ENCODE measurements around the gene OTOS. TPM values are rescaled to one million over a fixed set of nuclear protein-coding genes. Genes with fewer than 3 reads are reported as not detected.

The OTOS gene
- total RNA-seq, 1 experiment from 2014 or later = not detected

DNA sequence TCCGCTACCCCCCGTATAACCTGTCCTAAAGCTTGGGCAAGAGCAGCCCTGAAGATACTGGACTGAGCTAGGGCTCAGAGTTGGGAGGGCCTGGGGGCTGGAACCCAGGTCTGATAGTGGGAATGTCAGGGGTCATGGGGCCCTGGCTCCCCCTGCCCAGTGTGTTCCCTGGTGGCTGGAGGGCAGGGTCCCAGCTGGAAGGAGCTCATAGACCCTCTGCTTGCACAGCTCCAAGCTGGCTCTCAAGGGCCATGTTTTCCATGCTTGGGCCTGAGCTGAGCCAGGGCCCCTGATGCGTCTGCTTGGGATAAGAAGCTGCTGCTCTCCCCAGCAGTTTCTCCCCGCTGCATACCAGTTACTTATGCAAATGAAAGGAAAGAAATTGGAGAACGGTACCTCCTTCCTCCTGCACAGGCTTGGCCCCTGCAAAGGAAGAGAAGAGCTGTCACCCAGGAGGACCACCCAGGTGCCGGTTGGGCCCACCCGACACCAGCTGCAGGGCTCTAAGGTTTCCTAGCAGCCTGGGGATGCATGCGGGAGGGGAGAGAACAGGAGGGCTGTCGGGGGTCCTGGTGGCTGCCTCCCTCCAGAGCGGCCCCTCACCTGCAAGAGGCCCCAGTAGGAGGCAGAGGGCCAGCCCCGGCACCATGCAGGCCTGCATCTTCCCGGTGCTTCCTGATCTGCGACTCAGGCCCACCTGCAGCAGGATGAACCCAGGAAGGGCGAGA lies 628 bp downstream of the OTOS start:
- H3K36me3 ChIP-seq (ENCODE audit: insufficient read depth, low read length, poor library complexity, severe bottlenecking) = no peaks in the 10 kb centered on the region
- no TSS peak for BruUV-seq (replicated peaks)
- no peak overlapping the region for H3K4me3 ChIP-seq (ENCODE audit: low read depth, low read length, poor library complexity, severe bottlenecking)
- peaks cover under 1% of the 10 kb centered on the region for H3K4me1 ChIP-seq (ENCODE audit: insufficient read depth, low read length, poor library complexity, severe bottlenecking)
- no peaks in the 10 kb centered on the region for H3K27me3 ChIP-seq (replicated peaks; ENCODE audit: insufficient read depth, low read depth, low read length, poor library complexity)
- CTCF ChIA-PET = interaction anchor here (3.9 kb wide), 1 partner anchor 78 kb away, joined by 17 read pairs; no protein-coding TSS in a partner anchor
- POLR2A ChIA-PET (ENCODE audit: low non-redundant PET) = no interaction called here
- H3K9me3 ChIP-seq (ENCODE audit: low read depth, low read length, poor library complexity, severe bottlenecking) = no peaks in the 10 kb centered on the region
- no peak for DNase-seq (ENCODE audit: low spot score)
- TF ChIP-seq, protein P1, sequence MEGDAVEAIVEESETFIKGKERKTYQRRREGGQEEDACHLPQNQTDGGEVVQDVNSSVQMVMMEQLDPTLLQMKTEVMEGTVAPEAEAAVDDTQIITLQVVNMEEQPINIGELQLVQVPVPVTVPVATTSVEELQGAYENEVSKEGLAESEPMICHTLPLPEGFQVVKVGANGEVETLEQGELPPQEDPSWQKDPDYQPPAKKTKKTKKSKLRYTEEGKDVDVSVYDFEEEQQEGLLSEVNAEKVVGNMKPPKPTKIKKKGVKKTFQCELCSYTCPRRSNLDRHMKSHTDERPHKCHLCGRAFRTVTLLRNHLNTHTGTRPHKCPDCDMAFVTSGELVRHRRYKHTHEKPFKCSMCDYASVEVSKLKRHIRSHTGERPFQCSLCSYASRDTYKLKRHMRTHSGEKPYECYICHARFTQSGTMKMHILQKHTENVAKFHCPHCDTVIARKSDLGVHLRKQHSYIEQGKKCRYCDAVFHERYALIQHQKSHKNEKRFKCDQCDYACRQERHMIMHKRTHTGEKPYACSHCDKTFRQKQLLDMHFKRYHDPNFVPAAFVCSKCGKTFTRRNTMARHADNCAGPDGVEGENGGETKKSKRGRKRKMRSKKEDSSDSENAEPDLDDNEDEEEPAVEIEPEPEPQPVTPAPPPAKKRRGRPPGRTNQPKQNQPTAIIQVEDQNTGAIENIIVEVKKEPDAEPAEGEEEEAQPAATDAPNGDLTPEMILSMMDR (conservative IDR thresholded peaks at IDR 0.05; ENCODE audit: low read depth, low read length) = no peak
- TF ChIP-seq EZH2 (IDR thresholded peaks at IDR 0.05; ENCODE audit: borderline replicate concordance, low read depth, low read length, poor library complexity, severe bottlenecking) = no peak
- intact Hi-C loops (cut with micrococcal nuclease; ENCODE audit: unreplicated experiment) = no loop called here
- H3K27ac ChIP-seq (ENCODE audit: low read depth, low read length, poor library complexity, severe bottlenecking) = no peak overlapping the region

GRCh38 chr2:240139011-240139441 lies 1.4 kb downstream of the OTOS start:
- DNase-seq (ENCODE audit: low spot score) = no peak
- TF ChIP-seq, protein P1 (conservative IDR thresholded peaks at IDR 0.05; ENCODE audit: low read depth, low read length) = no peak
- TF ChIP-seq EZH2 (IDR thresholded peaks at IDR 0.05; ENCODE audit: borderline replicate concordance, low read depth, low read length, poor library complexity, severe bottlenecking) = no peak
- Histone ChIP-seq H3K27me3 (replicated peaks; ENCODE audit: insufficient read depth, low read depth, low read length, poor library complexity) (no peaks in the 10 kb centered on the region), H3K36me3 (ENCODE audit: insufficient read depth, low read length, poor library complexity, severe bottlenecking) (no peaks in the 10 kb centered on the region), H3K4me1 (ENCODE audit: insufficient read depth, low read length, poor library complexity, severe bottlenecking) (peaks cover 5% of the 10 kb centered on the region), H3K9me3 (ENCODE audit: low read depth, low read length, poor library complexity, severe bottlenecking) (no peaks in the 10 kb centered on the region), H3K4me3 (ENCODE audit: low read depth, low read length, poor library complexity, severe bottlenecking) (no peak overlapping the region), H3K27ac (ENCODE audit: low read depth, low read length, poor library complexity, severe bottlenecking) (no peak overlapping the region)
- ChIA-PET CTCF (no interaction called here), POLR2A (ENCODE audit: low non-redundant PET) (no interaction called here)
- BruUV-seq (replicated peaks) = no TSS peak
- intact Hi-C loops (cut with micrococcal nuclease; ENCODE audit: unreplicated experiment) = no loop called here

DNA sequence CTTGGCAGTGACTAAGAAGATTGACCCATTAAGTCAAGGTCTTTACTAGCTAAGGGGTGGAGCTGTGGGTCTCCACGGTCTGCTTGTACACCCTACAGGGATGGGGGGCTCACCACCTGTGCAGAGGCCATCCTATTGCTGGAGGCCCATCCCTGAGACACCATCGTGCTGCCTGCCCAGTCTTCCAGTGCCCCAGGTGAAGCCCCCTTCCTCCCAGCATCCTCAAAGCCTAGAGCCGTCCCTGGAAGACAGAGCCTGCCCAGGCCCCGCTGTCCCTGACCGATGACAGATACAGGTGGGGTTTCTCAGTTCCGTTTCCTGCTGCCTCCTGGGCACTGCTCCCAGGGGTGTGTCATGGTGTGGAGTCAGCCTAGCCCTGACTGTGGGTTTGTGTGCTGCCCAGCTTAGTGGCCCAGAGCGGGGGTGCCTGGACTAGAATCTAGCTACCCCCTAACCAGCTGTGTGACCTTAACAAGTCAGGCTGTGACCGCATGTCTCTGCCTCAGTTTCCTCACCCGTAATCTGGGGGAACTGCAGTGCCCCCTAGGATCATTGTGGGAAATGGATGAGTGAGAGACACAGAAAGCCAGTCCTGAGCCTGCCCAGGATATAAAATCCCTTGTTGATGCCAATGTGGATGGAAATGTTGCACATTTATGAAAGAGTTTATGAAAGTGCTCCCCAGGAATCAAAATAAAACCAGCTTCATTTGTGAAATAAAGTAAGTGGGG lies 2.0 kb downstream of the OTOS start:
- intact Hi-C loops (cut with micrococcal nuclease; ENCODE audit: unreplicated experiment) = no loop called here
- no TSS peak for BruUV-seq (replicated peaks)
- no peaks in the 10 kb centered on the region for H3K36me3 ChIP-seq (ENCODE audit: insufficient read depth, low read length, poor library complexity, severe bottlenecking)
- TF ChIP-seq, protein P1 (conservative IDR thresholded peaks at IDR 0.05; ENCODE audit: low read depth, low read length) = no peak
- TF ChIP-seq EZH2 (IDR thresholded peaks at IDR 0.05; ENCODE audit: borderline replicate concordance, low read depth, low read length, poor library complexity, severe bottlenecking) = no peak
- H3K27me3 ChIP-seq (replicated peaks; ENCODE audit: insufficient read depth, low read depth, low read length, poor library complexity) = no peaks in the 10 kb centered on the region
- ChIA-PET CTCF (no interaction called here), POLR2A (ENCODE audit: low non-redundant PET) (no interaction called here)
- H3K4me3 ChIP-seq (ENCODE audit: low read depth, low read length, poor library complexity, severe bottlenecking) = no peak overlapping the region
- no peaks in the 10 kb centered on the region for H3K9me3 ChIP-seq (ENCODE audit: low read depth, low read length, poor library complexity, severe bottlenecking)
- DNase-seq (ENCODE audit: low spot score) = no peak
- H3K27ac ChIP-seq (ENCODE audit: low read depth, low read length, poor library complexity, severe bottlenecking) = no peak overlapping the region
- H3K4me1 ChIP-seq (ENCODE audit: insufficient read depth, low read length, poor library complexity, severe bottlenecking) = peaks cover 5% of the 10 kb centered on the region

Measured in A673 (cell line).